Body of pancreas (tissue), 4 donors: ENCODE measurements around the gene CNPY1.

Experiments used
- CTCF ChIP-seq, 7 experiments: fragments of 450-650 bp in 4 of 7; fragments of 200-600 bp in 3 of 7; sonication (generic) in 3 of 7; IDR thresholded peaks; one replicate each; pipeline ENCODE4 v1.5.1; 2016 to 2019; ENCODE audit warnings: antibody characterized with exemption in 7 of 7
- POLR2A ChIP-seq, 3 donors: fragments of 450-650 bp; IDR thresholded peaks; one replicate each; pipeline ENCODE4 v1.6.1; 2016; ENCODE audit warnings: antibody characterized with exemption in 3 of 3, mild to moderate bottlenecking in 2 of 3

GRCh38 chr7:155509725-155510551 is 36.4 kb downstream of the CNPY1 start:
- peak in 3 of 7 experiments; percentile 9 to 26 (median 20) for TF ChIP-seq CTCF (IDR thresholded peaks at IDR 0.05)
- no peak for TF ChIP-seq POLR2A (IDR thresholded peaks at IDR 0.05)
